H54 (cell line): Measurements from ENCODE around the gene ALDH3B1.

Source experiments
- DNase-seq: peaks from one replicate; pipeline ENCODE4 v3.0.0; 2011; ENCODE audit warnings: low spot score, mixed read lengths; ENCODE audit not compliant: insufficient read length
- FAIRE-seq: peaks from 3 replicates; lab custom pipeline; 2011; peaks lifted over from hg19 to GRCh38; lab: Jason Lieb, UNC
- POLR2A ChIP-seq: IDR thresholded peaks from 2 replicates; pipeline ENCODE4 v1.6.1; 2011; ENCODE audit warnings: low read depth, mild to moderate bottlenecking, low read length

ALDH3B1 gene

DNA sequence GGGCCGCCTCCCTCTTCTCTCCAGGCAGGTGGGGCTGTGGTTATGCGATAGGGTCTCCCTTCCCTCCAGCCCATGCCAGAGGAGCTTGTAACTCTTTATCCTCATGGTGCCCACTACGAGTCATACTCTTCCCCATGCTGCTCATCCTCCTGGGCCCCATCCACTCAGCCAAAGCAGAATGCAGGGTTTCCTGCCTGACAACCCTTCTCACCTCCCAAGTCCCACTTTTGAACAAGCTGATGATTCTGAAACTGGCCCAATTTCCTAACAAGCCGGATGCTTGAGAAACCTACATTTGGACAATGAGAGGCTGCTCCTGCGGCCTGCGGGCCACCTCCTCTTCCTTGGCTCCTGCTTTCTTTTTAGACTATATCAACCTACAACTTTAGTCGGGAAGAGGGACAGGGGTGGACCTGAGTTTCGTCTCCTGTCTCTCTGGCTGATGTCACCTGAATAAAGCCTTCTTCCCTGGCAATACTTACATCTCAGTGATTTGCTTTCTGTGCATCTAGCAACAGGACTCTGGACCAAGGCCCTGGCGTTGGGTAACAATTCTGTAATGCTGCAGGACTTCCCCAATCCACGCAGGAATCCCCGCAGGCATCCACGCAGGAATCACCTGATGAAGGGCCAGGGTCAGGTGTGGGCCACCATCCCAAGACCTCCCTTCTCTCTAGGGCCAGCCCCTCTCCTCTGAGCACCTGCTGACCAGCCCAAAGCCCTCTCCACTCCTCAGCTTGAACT, 18.8 kb downstream of the ALDH3B1 start:
- FAIRE-seq = no peak

DNA sequence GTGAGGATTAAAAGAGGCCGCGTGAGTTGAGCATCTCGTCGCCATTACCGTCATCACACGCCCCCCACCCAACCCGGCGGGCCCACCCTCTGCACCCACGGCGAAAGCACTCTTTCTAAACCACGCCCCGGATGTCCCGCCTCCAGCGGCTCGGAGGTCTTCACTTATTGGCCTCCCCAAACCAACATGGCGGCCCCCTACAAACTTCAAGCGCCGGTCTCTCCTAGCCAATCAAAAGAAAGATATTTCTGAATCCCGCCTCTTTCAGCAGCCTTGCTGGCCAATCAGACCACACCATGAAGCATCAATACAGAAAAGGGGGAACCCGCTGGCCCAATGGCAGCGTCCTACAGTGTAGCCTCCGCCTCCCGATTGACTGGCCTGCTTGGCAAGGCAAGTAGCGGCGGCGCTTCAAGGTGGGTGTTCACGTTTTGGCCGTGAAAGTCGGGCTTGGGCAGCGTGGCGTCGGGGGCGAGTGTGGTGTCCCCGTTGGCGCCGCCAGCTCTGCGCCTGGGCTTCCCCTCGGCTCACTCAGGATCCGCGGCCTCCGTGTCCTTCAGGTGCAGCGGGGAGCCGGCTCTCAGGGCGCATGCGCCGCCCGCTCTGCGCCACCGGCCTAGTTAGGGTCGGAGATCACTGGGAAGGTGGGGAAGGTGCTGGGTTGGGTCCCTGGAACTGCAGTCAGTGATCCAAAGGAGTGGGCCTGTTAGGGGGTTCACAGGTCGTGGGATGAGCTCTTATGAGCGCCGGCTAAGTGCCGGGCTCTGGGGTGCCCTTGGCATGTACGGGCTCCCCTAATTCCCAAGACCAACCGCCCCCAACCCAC, 20.4 kb downstream of the ALDH3B1 start, which contains the start of gene NDUFS8:
Gene NDUFS8 (plus strand): TSS at position 364 of the 826 bp plus-strand sequence. CDS start 1,471 bp downstream, outside the sequence.
- peak; percentile 53; the same call in 1 of the 2 replicates for TF ChIP-seq POLR2A
- peak; percentile 94 for DNase-seq
- no peak for FAIRE-seq

More for the DNA sequence above, 18.8 kb downstream of the ALDH3B1 start:
- no peak for DNase-seq
- no peak for TF ChIP-seq POLR2A

DNA sequence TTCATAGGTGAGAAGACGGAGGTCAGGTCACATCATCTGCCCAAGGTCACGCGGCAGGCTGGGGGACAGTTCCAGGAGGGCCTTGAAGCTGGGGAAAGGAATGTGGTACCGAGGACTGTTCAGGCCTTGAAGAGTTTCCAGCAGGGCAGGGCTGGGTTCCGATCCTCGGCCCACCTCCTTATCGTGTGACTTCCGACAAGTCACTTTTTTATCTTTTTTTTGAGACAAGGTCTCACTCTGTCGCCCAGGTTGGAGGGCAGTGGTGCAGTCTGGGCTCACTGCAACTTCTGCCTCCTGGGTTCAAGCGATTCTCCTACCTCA, 21.0 kb downstream of the ALDH3B1 start:
- no peak for TF ChIP-seq POLR2A
- FAIRE-seq (no peak), DNase-seq (no peak)

- DNase-seq = no peak
- no peak for FAIRE-seq
- TF ChIP-seq POLR2A = no peak
Measured at GRCh38 chr11:68032003-68032402, 21.9 kb downstream of the ALDH3B1 start.

DNA sequence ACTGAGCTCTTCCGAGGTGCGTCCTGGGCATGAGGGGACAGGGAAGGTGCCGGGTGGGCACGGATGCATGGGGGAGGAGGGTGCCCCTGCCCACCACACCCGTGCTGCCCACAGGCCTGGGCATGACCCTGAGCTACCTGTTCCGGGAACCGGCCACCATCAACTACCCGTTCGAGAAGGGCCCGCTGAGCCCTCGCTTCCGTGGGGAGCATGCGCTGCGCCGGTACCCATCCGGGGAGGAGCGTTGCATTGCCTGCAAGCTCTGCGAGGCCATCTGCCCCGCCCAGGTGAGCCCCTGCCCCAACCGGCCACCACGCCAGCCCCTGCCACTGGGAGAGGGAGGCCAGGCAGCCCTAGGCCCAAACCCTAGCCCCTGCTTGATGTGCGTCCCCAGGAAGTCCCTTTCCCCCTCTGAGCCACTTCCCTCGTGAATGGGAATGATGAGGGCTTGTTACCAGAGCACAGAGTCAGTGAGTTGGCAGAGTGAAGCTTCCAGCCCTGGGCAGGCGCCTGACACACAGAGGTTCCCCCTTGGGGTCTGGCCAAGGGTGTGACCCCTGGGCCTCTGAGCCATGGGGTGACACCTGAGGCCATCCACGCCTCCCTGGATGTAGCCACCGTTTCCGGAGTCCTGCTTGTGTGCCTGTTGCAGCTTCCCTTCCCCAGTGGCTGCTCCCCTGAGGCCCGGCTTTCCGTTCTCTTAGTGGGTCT, 23.0 kb downstream of the ALDH3B1 start:
- DNase-seq (no peak), FAIRE-seq (no peak)
- no peak for TF ChIP-seq POLR2A

GRCh38 chr11:68033708-68034045, 23.6 kb downstream of the ALDH3B1 start:
- no peak for FAIRE-seq
- DNase-seq = no peak
- TF ChIP-seq POLR2A = no peak

DNA sequence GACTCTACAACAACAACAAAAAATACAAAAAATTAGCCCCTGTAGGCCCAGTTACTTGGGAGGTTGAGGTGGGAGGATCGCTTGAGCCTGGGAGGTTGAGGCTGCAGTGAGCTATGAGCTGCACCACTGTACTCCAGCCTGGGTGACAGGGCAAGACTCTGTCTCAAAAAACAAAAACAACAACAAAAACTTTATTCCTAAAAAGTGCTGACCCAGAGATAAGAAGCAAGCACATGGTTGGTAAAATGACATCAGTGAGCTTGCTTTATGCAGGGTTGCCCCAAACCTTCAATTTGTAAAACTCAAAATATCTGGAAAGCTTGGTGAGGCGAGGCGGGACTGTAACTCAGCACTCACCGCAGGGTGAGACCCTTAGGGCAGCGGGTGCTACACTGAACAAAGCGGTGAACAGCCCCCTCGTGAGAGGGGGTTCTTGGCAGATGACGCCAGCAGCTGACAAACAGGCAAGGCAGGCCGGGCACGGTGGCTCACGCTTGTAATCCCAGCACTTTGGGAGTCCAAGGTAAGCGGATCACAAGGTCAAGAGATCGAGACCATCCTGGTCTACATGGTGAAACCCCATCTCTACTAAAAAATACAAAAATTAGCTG, 25.2 kb downstream of the ALDH3B1 start:
- FAIRE-seq = no peak
- TF ChIP-seq POLR2A = no peak
- DNase-seq = no peak

- TF ChIP-seq POLR2A = no peak
- no peak for FAIRE-seq
- DNase-seq = no peak
Measured at GRCh38 chr11:68036141-68036716, 26.1 kb downstream of the ALDH3B1 start.

DNA sequence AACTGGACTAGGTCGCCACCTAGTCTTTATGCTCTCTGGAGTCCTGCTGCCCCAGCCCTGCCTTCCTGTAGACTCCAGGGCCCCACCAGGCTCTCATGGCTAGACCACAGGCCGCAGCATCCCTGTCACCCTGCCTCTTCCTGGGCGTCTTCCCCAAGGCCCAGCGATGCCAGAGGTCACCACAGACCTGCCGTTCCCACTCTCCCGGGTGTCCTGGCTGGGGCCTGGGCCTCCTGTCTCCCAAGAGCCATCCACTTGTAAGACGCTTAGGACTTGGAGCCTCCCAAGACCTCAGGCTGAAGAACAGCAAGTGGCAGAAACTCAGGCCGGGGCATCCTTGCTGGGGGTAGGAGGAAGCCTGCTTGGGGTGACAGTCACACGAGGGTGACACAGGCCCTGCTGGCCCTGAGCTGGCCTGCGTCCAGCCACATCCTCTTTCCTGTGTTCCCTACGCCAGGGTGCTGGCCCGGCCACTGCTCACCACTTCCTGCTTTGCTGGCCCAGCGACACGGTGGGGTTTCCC, 26.7 kb downstream of the ALDH3B1 start:
- no peak for FAIRE-seq
- no peak for TF ChIP-seq POLR2A
- DNase-seq = no peak

- DNase-seq (no peak), FAIRE-seq (no peak)
- no peak for TF ChIP-seq POLR2A
Measured at GRCh38 chr11:68037411-68038225, 27.5 kb downstream of the ALDH3B1 start.

DNA sequence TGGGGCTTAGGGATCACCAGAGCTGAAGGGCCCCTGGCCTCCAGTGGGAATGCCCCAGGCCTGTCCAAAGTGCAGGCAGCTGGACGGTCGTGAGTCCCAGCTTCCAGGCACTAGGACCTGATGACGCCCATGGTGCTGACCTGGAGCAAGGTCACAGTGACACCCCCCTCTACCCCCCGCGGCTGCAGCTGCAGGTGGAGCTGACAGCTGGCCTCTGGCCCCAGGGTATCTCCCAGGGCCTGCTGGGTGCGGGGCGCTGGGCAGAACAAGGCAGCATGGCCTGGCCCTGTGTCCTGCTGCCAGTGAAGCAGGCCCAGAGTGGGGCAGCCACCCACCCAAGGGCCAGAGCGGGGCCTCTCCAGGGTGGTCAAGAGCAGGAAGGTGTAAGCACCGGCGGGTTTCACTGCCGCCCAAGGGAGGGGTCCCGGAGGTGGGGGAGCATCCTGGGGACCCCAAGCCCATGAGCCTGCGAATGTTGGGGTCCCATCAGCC, 28.1 kb downstream of the ALDH3B1 start:
- TF ChIP-seq POLR2A = no peak
- DNase-seq = no peak
- FAIRE-seq = no peak
